HG02852 (cell line): ENCODE measurements around the gene HYAL2.

ENCODE experiments used
- ATAC-seq: cut with Tn5 transposase; IDR thresholded peaks from one replicate; pipeline ENCODE4 v1.9.1; 2021; ENCODE audit warnings: mild to moderate bottlenecking, moderate library complexity; ENCODE audit not compliant: unreplicated experiment

Gene HYAL2

GRCh38 chr3:50350527-50351322 is 28.2 kb upstream of the HYAL2 start, which contains the start of the genes CYB561D2 and NPRL2:
TSS of gene CYB561D2 (plus strand) at chr3:50350862. CDS start at chr3:50351434, 572 bp downstream.
TSS of gene NPRL2 (minus strand) at chr3:50350775. CDS start at chr3:50350652, 123 bp downstream.
- ATAC-seq, result peak; percentile 85

GRCh38 chr3:50350213-50350526 is 27.6 kb upstream of the HYAL2 start:
- no peak for ATAC-seq

DNA sequence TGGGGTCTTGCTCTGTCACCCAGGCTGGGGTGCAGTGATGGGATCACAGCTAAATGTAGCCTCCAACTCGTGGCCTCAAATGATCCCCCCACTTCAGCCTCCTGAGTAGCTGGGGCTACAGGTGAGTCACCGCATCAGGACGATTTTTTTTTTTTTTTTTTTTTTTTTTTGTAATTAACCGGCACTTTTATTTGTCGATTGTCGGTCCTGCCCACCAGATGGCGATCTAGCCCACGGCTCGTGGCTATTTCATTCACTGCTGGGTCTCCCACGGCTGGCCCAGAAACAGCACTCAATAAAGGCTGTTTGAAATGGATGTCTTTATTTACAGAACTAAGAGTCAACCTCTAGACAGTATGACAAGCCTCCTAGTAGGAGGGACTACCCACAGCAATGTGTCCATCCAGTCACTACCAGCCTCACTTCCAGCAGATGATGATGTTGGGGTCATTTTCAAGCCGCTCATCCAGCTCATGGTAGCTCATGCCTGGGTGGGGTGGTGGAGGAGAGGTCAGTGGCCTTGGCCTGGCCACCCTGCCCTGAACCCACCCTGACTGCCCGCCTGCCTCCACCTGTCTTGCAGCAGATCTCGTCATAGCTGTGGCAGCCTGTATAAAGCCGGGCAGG is 24.8 kb upstream of the HYAL2 start:
- no peak for ATAC-seq

DNA sequence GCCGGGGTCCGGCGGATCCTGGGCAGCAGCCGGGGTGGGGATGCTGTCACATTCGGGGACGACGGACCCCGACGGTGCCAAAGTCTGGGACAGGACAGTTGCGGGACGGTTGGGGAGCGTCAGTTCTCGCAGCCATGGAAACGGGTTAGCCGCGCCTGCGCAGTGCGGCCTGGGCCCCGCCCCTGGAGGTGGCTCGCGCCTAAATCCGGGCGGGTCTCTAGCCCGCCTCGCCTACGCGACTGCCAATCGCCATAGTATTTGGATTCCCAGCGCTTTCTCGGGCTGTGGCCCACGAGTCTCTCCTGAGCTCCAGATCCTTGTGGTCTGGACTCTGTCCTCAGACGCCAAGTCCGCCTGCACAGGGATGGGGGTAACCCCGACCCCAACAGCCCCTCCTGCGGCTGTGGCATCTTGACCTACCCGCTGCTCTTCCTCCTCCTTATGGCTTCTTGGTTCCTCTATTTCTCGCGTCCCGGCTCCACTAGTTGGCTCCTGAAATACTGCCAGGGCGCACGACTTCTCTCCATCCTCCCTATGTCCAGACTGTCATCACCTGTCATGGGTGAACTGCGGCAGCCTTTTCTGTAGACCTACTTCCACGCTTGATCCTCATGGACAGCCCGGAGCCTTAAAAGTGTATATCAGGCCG is 23.2 kb upstream of the HYAL2 start, which contains the start of gene ZMYND10:
TSS of gene ZMYND10 (minus strand) at position 147 of the 649 bp plus-strand sequence. CDS start 153 bp downstream, outside the sequence.
- ATAC-seq, result no peak

GRCh38 chr3:50345008-50345407 is 22.5 kb upstream of the HYAL2 start:
- no peak for ATAC-seq

GRCh38 chr3:50342813-50343633 is 20.5 kb upstream of the HYAL2 start:
- ATAC-seq, result no peak

DNA sequence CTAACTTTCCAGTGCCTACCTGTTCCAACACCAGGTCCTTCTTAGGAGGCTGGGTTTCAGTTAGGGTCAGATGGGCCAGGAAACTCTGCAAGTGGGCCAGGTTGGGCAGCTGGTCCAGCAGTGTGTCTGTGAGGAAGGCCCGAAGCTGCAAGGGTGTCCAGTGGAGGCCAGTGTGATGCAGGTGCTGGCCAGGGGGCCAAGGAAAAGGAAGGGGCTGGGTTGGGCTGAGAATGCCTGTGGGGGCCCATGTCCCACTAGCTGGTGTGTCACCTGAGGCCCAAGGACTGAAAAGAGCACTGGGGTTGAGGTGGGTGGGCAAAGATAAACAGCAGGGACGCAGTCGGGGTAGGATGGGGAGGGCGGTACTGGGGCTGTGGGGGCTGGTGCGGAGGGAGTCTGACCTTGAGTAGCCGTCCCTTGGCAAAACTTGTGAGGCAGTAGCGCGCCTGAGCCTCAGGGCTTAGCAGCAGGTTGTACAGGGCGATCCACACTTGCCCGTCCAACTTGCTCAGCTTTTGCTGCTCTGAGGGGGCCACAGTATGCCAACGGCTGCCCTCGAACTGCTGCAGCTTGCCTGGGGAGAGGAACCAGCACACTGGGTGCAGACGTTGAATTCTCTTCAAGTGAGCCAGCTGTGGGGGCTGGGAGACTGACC is 19.6 kb upstream of the HYAL2 start:
- no peak for ATAC-seq

GRCh38 chr3:50341537-50341936 is 19.0 kb upstream of the HYAL2 start:
- ATAC-seq, result no peak

DNA sequence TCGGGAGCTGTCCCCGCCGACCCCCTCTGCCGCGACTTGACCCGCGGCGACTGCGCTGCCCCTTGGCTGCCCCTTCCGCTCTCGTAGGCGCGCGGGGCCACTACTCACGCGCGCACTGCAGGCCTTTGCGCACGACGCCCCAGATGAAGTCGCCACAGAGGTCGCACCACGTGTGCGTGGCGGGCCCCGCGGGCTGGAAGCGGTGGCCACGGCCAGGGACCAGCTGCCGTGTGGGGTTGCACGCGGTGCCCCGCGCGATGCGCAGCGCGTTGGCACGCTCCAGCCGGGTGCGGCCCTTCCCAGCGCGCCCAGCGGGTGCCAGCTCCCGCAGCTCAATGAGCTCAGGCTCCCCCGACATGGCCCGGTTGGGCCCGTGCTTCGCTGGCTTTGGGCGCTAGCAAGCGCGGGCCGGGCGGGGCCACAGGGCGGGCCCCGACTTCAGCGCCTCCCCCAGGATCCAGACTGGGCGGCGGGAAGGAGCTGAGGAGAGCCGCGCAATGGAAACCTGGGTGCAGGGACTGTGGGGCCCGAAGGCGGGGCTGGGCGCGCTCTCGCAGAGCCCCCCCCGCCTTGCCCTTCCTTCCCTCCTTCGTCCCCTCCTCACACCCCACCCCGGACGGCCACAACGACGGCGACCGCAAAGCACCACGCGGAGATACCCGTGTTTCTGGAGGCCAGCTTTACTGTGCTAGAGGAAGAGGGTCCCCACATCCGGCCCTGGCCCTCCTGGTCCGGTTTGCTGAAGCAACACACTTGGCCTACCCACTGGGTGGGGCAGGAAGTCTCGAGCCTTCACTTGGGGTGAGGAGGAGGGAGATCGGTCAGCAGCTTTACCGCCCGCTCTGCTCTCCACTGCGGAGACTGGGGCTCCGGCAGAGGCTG is 18.1 kb upstream of the HYAL2 start, which contains the start of gene RASSF1:
TSS of gene RASSF1 (minus strand) at position 389 of the 882 bp plus-strand sequence. CDS start at position 358, 31 bp downstream.
- no peak for ATAC-seq

GRCh38 chr3:50340147-50340447 is 17.6 kb upstream of the HYAL2 start:
- no peak for ATAC-seq

DNA sequence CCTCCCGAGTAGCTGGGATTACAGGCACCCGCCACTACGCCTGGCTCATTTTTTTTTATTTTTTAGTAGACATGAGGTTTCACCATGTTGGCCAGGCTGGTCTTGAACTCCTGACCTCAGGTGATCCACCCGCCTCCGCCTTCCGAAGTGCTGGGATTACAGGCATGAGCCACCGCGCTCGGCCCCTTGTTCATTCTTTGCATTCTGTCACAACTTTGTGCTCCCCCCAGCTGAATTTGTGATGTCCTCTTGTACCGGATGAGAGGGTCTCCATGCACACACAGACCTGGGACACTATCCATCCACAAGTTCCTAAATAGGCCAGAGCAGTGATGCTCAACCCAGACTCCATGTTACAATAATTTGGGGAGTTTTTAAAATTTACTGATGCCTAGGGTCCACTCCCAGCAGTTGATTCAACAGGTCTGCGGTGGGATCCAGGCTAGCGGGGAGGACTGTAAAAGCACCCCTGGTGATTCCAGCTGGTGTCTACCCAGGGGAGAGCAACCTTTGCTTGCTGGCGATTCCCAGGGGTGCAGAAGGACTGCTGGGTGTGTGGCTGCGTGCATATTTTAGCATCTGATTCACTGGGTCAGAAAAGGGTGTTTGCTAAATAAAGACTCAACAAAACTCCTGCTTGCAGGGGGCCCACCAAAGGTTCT is 17.1 kb upstream of the HYAL2 start:
- ATAC-seq, result no peak

GRCh38 chr3:50338965-50339364 is 16.4 kb upstream of the HYAL2 start:
- ATAC-seq, result no peak

DNA sequence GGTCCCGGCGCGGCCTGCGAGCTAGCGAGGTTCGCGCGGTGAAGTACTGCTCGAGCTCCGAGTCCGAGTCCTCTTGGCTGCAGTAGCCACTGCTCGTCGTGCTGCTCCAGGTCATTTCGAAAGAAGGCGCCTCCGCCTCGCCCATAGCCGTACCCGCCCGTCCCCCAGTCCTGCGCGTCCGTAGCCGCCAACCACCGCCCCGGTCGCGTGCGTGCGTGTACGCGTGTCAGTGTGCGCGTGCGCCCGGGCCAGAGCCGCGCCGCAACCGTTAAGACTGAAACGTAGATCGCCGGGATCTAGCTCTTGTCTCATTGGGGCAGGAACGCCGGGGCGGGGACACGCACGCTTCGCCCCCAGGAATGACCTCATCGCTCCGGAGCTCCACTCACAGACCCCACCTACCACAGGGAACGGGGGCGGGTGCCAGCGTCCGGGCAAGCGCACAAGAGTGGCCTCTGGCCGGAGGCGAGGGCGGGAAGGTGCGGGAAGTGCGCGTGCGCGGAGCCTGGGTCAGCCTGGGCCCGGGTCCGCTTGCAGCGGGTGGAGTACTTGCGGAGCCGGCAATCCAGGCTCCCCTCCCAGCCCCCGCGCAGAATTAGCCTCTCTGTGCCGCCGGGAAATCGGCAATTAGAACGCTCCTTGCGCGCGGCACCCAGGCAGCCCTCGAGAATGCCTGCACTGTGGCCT is 14.8 kb upstream of the HYAL2 start:
- ATAC-seq, result peak; percentile 73

- ATAC-seq, result peak; percentile 34
Measured at GRCh38 chr3:50336452-50337174, 14.1 kb upstream of the HYAL2 start.

- ATAC-seq, result no peak
Measured at GRCh38 chr3:50334339-50335075, 12.0 kb upstream of the HYAL2 start.

DNA sequence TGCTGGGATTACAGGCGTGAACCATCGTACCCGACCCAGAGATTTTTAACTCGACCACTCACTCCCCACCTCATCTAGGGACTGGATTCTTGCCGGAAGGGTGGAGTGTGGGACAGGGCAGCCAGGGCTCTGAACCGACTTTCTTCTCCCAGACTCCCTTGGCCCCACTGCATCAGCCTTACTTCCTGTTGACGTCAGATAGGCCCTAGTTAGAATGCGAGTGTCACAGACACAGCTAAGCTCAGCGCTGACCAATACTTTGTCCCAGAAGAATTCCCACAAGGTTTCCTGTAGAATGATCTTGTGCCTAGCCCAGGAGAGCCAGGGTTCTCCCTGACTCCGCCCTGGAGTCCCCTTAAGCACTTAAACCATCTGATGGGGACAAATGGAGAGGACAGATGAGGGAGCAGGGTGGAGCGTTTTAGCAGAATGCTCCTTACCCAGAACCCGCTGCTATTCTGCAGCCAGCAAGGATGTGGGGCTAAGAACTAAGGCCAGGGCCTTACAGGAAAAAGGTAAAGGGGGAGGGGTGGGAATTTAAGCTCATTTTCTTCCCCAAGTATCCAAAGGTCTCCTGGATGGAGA is 11.3 kb upstream of the HYAL2 start:
- no peak for ATAC-seq
